ES-I3 (cell line): ENCODE results near the gene SLC30A7.

Source experiments
- H3K36me3 ChIP-seq: 2 replicates; pipeline ENCODE4 v1.6.1; 2013; ENCODE audit warnings: mild to moderate bottlenecking, low read length, control low read depth, moderate library complexity; ENCODE audit not compliant: insufficient read depth
- H3K4me1 ChIP-seq: 2 replicates; pipeline ENCODE4 v1.6.1; 2013; ENCODE audit warnings: mild to moderate bottlenecking, control low read depth, low read length; ENCODE audit not compliant: insufficient read depth
- H3K9ac ChIP-seq: 2 replicates; pipeline ENCODE4 v1.6.1; 2013; ENCODE audit warnings: low read depth, mild to moderate bottlenecking, low read length, moderate library complexity
- H3K9me3 ChIP-seq: 2 replicates; pipeline ENCODE4 v1.6.1; 2013; ENCODE audit warnings: mild to moderate bottlenecking, low read length, moderate library complexity; ENCODE audit not compliant: control insufficient read depth, insufficient read depth

Gene SLC30A7

DNA sequence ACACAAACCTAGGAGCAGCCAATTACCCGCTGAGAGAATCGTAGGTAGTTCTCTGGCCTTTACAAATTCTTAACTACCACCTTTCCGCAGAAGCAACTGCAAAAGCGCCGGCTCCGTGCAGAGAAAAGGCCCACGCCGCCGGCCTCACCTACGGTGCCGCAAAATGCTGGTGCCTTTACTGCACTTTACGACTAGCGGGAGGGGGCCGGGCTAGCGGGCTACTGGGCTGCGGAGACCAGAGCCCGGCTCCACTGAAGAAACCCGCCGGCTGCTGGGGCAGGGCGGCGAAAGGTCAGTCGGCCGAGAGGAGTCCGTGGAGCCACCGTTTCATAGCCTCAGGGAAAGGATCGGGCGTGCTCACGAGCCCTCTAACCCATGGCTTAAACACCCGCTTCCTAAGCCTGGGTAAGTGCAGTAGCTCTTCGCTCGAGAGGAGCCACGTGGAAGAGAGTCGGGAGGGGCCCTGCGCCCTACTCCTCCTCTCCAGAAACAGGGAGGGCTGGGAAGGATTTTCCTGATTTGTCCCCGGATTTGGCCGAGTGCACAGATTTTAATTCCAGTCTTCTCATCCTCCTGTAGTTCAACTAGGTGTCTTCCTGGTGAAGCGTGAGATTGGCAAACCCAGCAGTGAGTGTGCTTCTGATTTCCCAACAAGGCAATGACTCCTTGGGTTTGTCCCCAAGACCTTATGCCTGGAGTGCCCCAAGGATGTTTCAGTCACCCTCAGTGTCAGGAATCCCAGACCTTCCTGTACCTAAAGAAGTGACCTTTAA, 130.0 kb downstream of the SLC30A7 start, which contains the start of gene DPH5:
TSS of gene DPH5 (minus strand) at position 128 of the 773 bp plus-strand sequence. CDS start 341 bp downstream, outside the sequence.
- H3K4me1 ChIP-seq, result no peaks in the 10 kb centered on the region
- H3K9me3 ChIP-seq, result no peaks in the 10 kb centered on the region
- H3K9ac ChIP-seq, result peak within 1 kb of the TSS; percentile 87
- H3K36me3 ChIP-seq, result no peaks in the 10 kb centered on the region; the same call in 1 of the 2 replicates

DNA sequence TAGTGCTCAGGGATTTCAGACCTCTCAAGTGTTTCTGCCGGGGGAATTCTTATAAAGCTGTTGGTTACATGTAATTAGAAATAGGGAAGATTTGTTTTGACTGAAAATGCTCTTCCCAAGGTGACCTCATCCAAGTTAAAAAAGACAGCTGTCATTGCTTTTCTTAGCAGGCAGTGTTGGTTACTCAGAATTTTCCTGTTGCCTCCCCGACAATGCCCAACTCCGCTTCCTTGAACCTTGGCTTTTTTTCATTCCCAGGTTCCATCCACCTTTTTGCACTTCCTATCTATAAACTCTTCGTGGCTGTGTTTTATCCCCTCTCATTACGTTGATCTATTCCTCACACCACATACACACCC, 130.5 kb downstream of the SLC30A7 start:
- Histone ChIP-seq H3K4me1 (no peaks in the 10 kb centered on the region), H3K9ac (peak overlapping the region; percentile 87), H3K36me3 (no peaks in the 10 kb centered on the region; the same call in 1 of the 2 replicates), H3K9me3 (no peaks in the 10 kb centered on the region)

DNA sequence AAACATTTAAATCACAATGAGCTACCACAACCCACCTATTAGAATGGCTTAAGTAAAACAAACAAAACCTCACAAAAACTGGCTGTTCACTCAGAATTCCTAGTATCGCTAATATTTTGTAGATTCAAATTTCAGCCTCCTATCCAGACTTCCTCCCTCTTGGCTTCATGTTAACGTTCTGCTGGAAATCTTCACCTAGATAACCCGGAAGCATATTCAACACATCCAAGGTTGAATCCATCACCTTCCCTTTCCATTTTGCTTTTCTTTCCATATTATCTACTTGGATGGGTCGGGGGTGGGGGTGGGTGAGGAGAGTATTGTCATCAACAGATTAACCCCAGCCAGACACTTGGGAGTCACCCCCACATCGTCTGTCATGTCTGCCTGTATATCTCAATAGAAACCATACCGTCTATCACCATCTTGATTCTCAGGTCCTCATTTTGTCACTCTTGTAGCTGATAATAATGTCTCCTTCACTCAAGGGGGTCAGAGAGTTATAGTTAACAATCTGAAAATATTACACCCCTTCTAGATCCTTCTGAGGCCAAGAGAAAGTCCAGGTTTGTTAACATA, 131.4 kb downstream of the SLC30A7 start:
- H3K4me1 ChIP-seq, result no peaks in the 10 kb centered on the region
- H3K9ac ChIP-seq, result no peak overlapping the region
- H3K9me3 ChIP-seq, result no peaks in the 10 kb centered on the region
- no peaks in the 10 kb centered on the region; the same call in 1 of the 2 replicates for H3K36me3 ChIP-seq

DNA sequence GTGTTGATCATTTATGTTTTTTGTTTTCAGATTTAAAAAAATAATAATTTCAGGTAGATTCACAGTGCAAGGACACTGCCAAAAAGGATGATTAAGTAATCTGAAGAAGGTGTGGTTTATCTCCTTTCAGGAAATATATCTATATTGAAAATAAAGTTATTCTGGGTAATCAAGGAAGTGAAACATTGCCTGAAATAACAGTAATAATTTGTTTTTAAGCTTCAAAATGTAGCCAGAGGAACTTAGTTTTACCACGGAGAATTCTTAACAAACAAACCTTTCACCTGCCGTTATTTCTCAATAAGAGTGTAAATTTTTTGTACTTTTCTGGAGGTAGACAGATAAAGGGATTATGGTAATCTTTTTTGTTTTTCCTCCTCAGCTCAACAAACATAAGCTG, 132.6 kb downstream of the SLC30A7 start:
- H3K4me1 ChIP-seq, result no peaks in the 10 kb centered on the region
- no peaks in the 10 kb centered on the region for H3K9me3 ChIP-seq
- H3K36me3 ChIP-seq, result no peaks in the 10 kb centered on the region; the same call in 1 of the 2 replicates
- H3K9ac ChIP-seq, result no peak overlapping the region

DNA sequence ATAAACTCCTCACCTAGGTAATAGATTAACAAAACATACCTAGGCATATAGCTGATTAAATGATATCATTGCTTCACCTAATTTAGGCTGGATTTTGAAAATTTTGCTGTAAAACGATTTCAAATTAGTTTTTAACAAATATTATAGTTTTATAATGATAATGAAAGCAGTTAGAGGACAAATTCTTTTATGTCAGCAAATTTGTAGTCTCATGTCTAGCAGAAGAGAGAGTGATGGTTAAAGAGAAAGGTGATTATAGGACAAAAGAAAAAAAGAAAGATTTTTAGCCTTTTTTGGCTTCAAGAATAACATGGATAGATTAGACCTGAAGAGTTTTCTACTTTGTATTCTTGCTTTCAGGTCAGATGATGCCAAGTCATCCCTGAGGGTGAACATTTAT, 133.3 kb downstream of the SLC30A7 start:
- H3K9me3 ChIP-seq, result no peaks in the 10 kb centered on the region
- H3K9ac ChIP-seq, result no peak overlapping the region
- H3K36me3 ChIP-seq, result no peaks in the 10 kb centered on the region; the same call in 1 of the 2 replicates
- H3K4me1 ChIP-seq, result no peaks in the 10 kb centered on the region

DNA sequence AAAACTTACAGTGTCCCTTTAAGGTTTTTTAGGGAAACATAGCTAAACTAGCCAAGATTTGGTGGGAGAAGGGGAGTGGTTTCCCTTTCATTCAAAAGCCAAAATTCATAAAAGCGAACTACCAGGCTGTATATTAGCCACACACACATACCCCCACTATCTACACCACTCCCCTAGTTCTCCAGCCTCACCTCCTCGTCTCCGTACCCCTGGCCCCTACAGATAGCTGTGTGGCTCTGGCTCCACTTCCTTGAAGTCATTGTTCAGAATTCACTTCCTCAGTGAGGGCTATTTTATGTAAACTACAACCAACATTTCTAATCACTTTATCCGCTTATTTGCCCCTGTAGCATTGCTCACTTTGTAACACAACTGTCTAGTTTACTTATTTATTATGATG, 135.0 kb downstream of the SLC30A7 start:
- H3K9ac ChIP-seq, result no peak overlapping the region
- H3K36me3 ChIP-seq, result no peaks in the 10 kb centered on the region

More for the DNA sequence above, 135.0 kb downstream of the SLC30A7 start:
- Histone ChIP-seq H3K9me3 (no peaks in the 10 kb centered on the region), H3K4me1 (no peaks in the 10 kb centered on the region)
